ENCODE measurements around the gene FYCO1.

FYCO1 gene

GRCh38 chr3:45907769-45908705 lies 87.6 kb downstream of the FYCO1 start:
- DNase-seq (ENCODE audit: insufficient read length, low spot score) (no peak), FAIRE-seq (no peak)
- TF ChIP-seq POLR2A (IDR thresholded peaks at IDR 0.05; ENCODE audit: low read depth, low read length): no peak

- DNase-seq (ENCODE audit: insufficient read length, low spot score) (no peak), FAIRE-seq (no peak)
- no peak for TF ChIP-seq POU2F2 (IDR thresholded peaks at IDR 0.05; ENCODE audit: low read depth, low read length)
- no peak for TF ChIP-seq PAX5 (IDR thresholded peaks at IDR 0.05; ENCODE audit: insufficient read depth, low read length, severe bottlenecking)
- no peak for TF ChIP-seq POLR2AphosphoS5 (IDR thresholded peaks at IDR 0.05; ENCODE audit: low read depth, low read length)
- no peak for TF ChIP-seq SPI1 (IDR thresholded peaks at IDR 0.05; ENCODE audit: low read depth, low read length)
- no peak for TF ChIP-seq TAF1 (IDR thresholded peaks at IDR 0.05; ENCODE audit: low read depth, low read length)
Observed at GRCh38 chr3:45906681-45907407, 88.8 kb downstream of the FYCO1 start.

GRCh38 chr3:45905755-45906154 lies 89.9 kb downstream of the FYCO1 start:
- TF ChIP-seq POU2F2 (IDR thresholded peaks at IDR 0.05; ENCODE audit: low read depth, low read length) (0 out of 2 replicates have a peak, but pooled peaks have one; percentile 10), POLR2A (IDR thresholded peaks at IDR 0.05; ENCODE audit: low read depth, low read length) (no peak), TAF1 (IDR thresholded peaks at IDR 0.05; ENCODE audit: low read depth, low read length) (no peak), PAX5 (IDR thresholded peaks at IDR 0.05; ENCODE audit: insufficient read depth, low read length, severe bottlenecking) (no peak), SPI1 (IDR thresholded peaks at IDR 0.05; ENCODE audit: low read depth, low read length) (no peak), POLR2AphosphoS5 (IDR thresholded peaks at IDR 0.05; ENCODE audit: low read depth, low read length) (no peak)
- FAIRE-seq: no peak
- no peak for DNase-seq (ENCODE audit: insufficient read length, low spot score)

GRCh38 chr3:45904931-45905330 lies 90.7 kb downstream of the FYCO1 start:
- DNase-seq (ENCODE audit: insufficient read length, low spot score) (no peak), FAIRE-seq (no peak)
- no peak for TF ChIP-seq PAX5 (IDR thresholded peaks at IDR 0.05; ENCODE audit: insufficient read depth, low read length, severe bottlenecking)
- TF ChIP-seq POLR2AphosphoS5 (IDR thresholded peaks at IDR 0.05; ENCODE audit: low read depth, low read length): peak; percentile 34; the same call in 1 of the 2 replicates
- no peak for TF ChIP-seq SPI1 (IDR thresholded peaks at IDR 0.05; ENCODE audit: low read depth, low read length)
- TF ChIP-seq POLR2A (IDR thresholded peaks at IDR 0.05; ENCODE audit: low read depth, low read length): no peak
- no peak for TF ChIP-seq TAF1 (IDR thresholded peaks at IDR 0.05; ENCODE audit: low read depth, low read length)
- TF ChIP-seq POU2F2 (IDR thresholded peaks at IDR 0.05; ENCODE audit: low read depth, low read length): peak; percentile 28; the same call in 1 of the 2 replicates

- TF ChIP-seq TAF1 (IDR thresholded peaks at IDR 0.05; ENCODE audit: low read depth, low read length): no peak
- FAIRE-seq: no peak
- DNase-seq (ENCODE audit: insufficient read length, low spot score): no peak
Observed at GRCh38 chr3:45896956-45897355, 98.7 kb downstream of the FYCO1 start.

- no peak for FAIRE-seq
- TF ChIP-seq SPI1 (IDR thresholded peaks at IDR 0.05; ENCODE audit: low read depth, low read length) (no peak), POU2F2 (IDR thresholded peaks at IDR 0.05; ENCODE audit: low read depth, low read length) (no peak), POLR2A (IDR thresholded peaks at IDR 0.05; ENCODE audit: low read depth, low read length) (no peak), TAF1 (IDR thresholded peaks at IDR 0.05; ENCODE audit: low read depth, low read length) (no peak), PAX5 (IDR thresholded peaks at IDR 0.05; ENCODE audit: insufficient read depth, low read length, severe bottlenecking) (no peak), POLR2AphosphoS5 (IDR thresholded peaks at IDR 0.05; ENCODE audit: low read depth, low read length) (no peak)
- no peak for DNase-seq (ENCODE audit: insufficient read length, low spot score)
Observed at GRCh38 chr3:45895686-45896468, 99.7 kb downstream of the FYCO1 start.

GRCh38 chr3:45894015-45894414 lies 101.6 kb downstream of the FYCO1 start:
- TF ChIP-seq SPI1 (IDR thresholded peaks at IDR 0.05; ENCODE audit: low read depth, low read length) (peak; percentile 40), POLR2A (IDR thresholded peaks at IDR 0.05; ENCODE audit: low read depth, low read length) (no peak)
- DNase-seq (ENCODE audit: insufficient read length, low spot score) (no peak), FAIRE-seq (no peak)

GRCh38 chr3:45892161-45892560 lies 103.5 kb downstream of the FYCO1 start:
- TF ChIP-seq POLR2AphosphoS5 (IDR thresholded peaks at IDR 0.05; ENCODE audit: low read depth, low read length): no peak
- TF ChIP-seq SPI1 (IDR thresholded peaks at IDR 0.05; ENCODE audit: low read depth, low read length): no peak
- no peak for TF ChIP-seq POU2F2 (IDR thresholded peaks at IDR 0.05; ENCODE audit: low read depth, low read length)
- no peak for TF ChIP-seq TAF1 (IDR thresholded peaks at IDR 0.05; ENCODE audit: low read depth, low read length)
- TF ChIP-seq PAX5 (IDR thresholded peaks at IDR 0.05; ENCODE audit: insufficient read depth, low read length, severe bottlenecking): no peak
- TF ChIP-seq POLR2A (IDR thresholded peaks at IDR 0.05; ENCODE audit: low read depth, low read length): no peak
- DNase-seq (ENCODE audit: insufficient read length, low spot score) (no peak), FAIRE-seq (no peak)

- FAIRE-seq: no peak
- TF ChIP-seq TAF1 (IDR thresholded peaks at IDR 0.05; ENCODE audit: low read depth, low read length) (no peak), PAX5 (IDR thresholded peaks at IDR 0.05; ENCODE audit: insufficient read depth, low read length, severe bottlenecking) (no peak), POLR2A (IDR thresholded peaks at IDR 0.05; ENCODE audit: low read depth, low read length) (no peak), POU2F2 (IDR thresholded peaks at IDR 0.05; ENCODE audit: low read depth, low read length) (no peak), SPI1 (IDR thresholded peaks at IDR 0.05; ENCODE audit: low read depth, low read length) (no peak), POLR2AphosphoS5 (IDR thresholded peaks at IDR 0.05; ENCODE audit: low read depth, low read length) (no peak)
- DNase-seq (ENCODE audit: insufficient read length, low spot score): no peak
Observed at GRCh38 chr3:45890405-45890804, 105.2 kb downstream of the FYCO1 start.
